ENCODE results near the gene GRIA3.

- TF ChIP-seq, protein P1, sequence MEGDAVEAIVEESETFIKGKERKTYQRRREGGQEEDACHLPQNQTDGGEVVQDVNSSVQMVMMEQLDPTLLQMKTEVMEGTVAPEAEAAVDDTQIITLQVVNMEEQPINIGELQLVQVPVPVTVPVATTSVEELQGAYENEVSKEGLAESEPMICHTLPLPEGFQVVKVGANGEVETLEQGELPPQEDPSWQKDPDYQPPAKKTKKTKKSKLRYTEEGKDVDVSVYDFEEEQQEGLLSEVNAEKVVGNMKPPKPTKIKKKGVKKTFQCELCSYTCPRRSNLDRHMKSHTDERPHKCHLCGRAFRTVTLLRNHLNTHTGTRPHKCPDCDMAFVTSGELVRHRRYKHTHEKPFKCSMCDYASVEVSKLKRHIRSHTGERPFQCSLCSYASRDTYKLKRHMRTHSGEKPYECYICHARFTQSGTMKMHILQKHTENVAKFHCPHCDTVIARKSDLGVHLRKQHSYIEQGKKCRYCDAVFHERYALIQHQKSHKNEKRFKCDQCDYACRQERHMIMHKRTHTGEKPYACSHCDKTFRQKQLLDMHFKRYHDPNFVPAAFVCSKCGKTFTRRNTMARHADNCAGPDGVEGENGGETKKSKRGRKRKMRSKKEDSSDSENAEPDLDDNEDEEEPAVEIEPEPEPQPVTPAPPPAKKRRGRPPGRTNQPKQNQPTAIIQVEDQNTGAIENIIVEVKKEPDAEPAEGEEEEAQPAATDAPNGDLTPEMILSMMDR (conservative IDR thresholded peaks at IDR 0.05; ENCODE audit: low read length), result no peak
- TF ChIP-seq EZH2phosphoT487 (IDR thresholded peaks at IDR 0.05; ENCODE audit: borderline replicate concordance, low read depth, low read length), result no peak
Observed at GRCh38 chrX:123436512-123437136, 252.5 kb downstream of the GRIA3 start.

Data from OCI-LY7 (cell line).